HCT116 (cell line): Measurements from ENCODE around the gene FKBP7.

Experiments used
- CEBPB ChIP-seq: IDR thresholded peaks from 2 replicates; pipeline ENCODE4 v1.6.1; 2012; ENCODE audit warnings: low read depth
- CTCF ChIP-seq, 3 experiments: fragments of 200-600 bp in 1 of 3; sonication (generic) in 1 of 3; IDR thresholded peaks in 2 of 3; conservative IDR thresholded peaks in 1 of 3; 2 replicates each; pipeline ENCODE4 v1.5.1; 2012 to 2017; ENCODE audit warnings: low read depth in 2 of 3, low read length in 2 of 3, antibody characterized with exemption in 1 of 3, borderline replicate concordance in 1 of 3, control low read depth in 1 of 3, mild to moderate bottlenecking in 1 of 3, mixed read lengths in 1 of 3, mixed run types in 1 of 3, moderate library complexity in 1 of 3; ENCODE audit not compliant: insufficient read depth in 1 of 3
- EZH2 ChIP-seq: fragments of 200-600 bp; sonication (generic); IDR thresholded peaks from 2 replicates; pipeline ENCODE4 v1.6.1; 2017; ENCODE audit warnings: antibody characterized with exemption, mixed run types
- EZH2phosphoT487 ChIP-seq: fragments of 200-600 bp; IDR thresholded peaks from 2 replicates; pipeline ENCODE4 v1.6.1; 2018; ENCODE audit warnings: antibody characterized with exemption, borderline replicate concordance
- MAX ChIP-seq: IDR thresholded peaks from 2 replicates; pipeline ENCODE4 v1.6.1; 2012
- POLR2A ChIP-seq: IDR thresholded peaks from 2 replicates; pipeline ENCODE4 v1.7.0; 2011; ENCODE audit warnings: borderline replicate concordance; ENCODE audit not compliant: insufficient read depth, insufficient read length; ENCODE audit errors: extremely low read depth
- POLR2AphosphoS5 ChIP-seq: IDR thresholded peaks from 2 replicates; pipeline ENCODE4 v1.6.1; 2011; ENCODE audit warnings: mild to moderate bottlenecking, low read depth, low read length, moderate library complexity
- RAD21 ChIP-seq: IDR thresholded peaks from 2 replicates; pipeline ENCODE4 v1.6.1; 2012; ENCODE audit warnings: low read depth, mild to moderate bottlenecking
- SP1 ChIP-seq: IDR thresholded peaks from 2 replicates; pipeline ENCODE4 v1.6.1; 2012; ENCODE audit warnings: low read depth
- SRF ChIP-seq: IDR thresholded peaks from 2 replicates; pipeline ENCODE4 v1.6.1; 2012; ENCODE audit warnings: low read depth
- YY1 ChIP-seq: IDR thresholded peaks from 2 replicates; pipeline ENCODE4 v1.6.1; 2011; ENCODE audit warnings: low read length, low read depth, moderate library complexity, mild to moderate bottlenecking; ENCODE audit not compliant: insufficient replicate concordance; ENCODE audit errors: extremely low read depth
- ZFX ChIP-seq: fragments of 450-650 bp; IDR thresholded peaks from 2 replicates; pipeline ENCODE4 v1.6.1; 2017
- ZNF274 ChIP-seq: fragments of 200-500 bp; sonication (Bioruptor generic); IDR thresholded peaks from 2 replicates; pipeline ENCODE4 v1.6.1; 2014; ENCODE audit warnings: mild to moderate bottlenecking, low read depth, low read length, inconsistent platforms
- TF ChIP-seq, protein P1 (sequence below): IDR thresholded peaks from 2 replicates; pipeline ENCODE4 v1.6.1; 2012; ENCODE audit warnings: low read depth

DNA sequence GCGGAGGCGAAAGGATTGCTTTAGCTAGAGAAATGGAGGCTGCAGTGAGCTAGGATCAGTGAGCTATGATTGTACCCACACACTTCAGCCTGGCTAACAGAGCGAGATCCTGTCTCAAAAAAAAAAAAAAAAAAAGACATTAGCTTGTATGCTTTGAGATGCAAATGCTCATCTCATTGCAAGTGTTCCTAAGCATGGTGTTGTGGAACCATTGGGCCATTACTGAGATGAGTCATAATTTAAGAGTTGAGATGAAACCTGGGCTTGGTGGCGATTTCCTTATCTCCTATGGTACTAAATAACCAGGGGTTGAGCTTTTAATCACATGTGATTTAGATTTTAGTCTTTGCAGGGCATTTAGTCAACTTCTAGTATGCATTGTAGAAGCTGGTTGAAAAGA is 4.0 kb upstream of the FKBP7 start:
- TF ChIP-seq CTCF (IDR thresholded peaks at IDR 0.05 in 2 of 3, conservative IDR thresholded peaks at IDR 0.05 in 1 of 3; ENCODE audit: borderline replicate concordance in 1 of 3, insufficient read depth in 1 of 3, low read depth in 2 of 3, low read length in 2 of 3) = no peak
- TF ChIP-seq RAD21 = no peak
- TF ChIP-seq MAX = no peak
- TF ChIP-seq POLR2A = no peak
- TF ChIP-seq, protein P1, sequence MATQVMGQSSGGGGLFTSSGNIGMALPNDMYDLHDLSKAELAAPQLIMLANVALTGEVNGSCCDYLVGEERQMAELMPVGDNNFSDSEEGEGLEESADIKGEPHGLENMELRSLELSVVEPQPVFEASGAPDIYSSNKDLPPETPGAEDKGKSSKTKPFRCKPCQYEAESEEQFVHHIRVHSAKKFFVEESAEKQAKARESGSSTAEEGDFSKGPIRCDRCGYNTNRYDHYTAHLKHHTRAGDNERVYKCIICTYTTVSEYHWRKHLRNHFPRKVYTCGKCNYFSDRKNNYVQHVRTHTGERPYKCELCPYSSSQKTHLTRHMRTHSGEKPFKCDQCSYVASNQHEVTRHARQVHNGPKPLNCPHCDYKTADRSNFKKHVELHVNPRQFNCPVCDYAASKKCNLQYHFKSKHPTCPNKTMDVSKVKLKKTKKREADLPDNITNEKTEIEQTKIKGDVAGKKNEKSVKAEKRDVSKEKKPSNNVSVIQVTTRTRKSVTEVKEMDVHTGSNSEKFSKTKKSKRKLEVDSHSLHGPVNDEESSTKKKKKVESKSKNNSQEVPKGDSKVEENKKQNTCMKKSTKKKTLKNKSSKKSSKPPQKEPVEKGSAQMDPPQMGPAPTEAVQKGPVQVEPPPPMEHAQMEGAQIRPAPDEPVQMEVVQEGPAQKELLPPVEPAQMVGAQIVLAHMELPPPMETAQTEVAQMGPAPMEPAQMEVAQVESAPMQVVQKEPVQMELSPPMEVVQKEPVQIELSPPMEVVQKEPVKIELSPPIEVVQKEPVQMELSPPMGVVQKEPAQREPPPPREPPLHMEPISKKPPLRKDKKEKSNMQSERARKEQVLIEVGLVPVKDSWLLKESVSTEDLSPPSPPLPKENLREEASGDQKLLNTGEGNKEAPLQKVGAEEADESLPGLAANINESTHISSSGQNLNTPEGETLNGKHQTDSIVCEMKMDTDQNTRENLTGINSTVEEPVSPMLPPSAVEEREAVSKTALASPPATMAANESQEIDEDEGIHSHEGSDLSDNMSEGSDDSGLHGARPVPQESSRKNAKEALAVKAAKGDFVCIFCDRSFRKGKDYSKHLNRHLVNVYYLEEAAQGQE = no peak
- no peak for TF ChIP-seq ZNF274
- no peak for TF ChIP-seq POLR2AphosphoS5
- no peak for TF ChIP-seq EZH2phosphoT487
- TF ChIP-seq CEBPB = no peak
- TF ChIP-seq SP1 = no peak
- TF ChIP-seq EZH2 = no peak
- no peak for TF ChIP-seq SRF
- no peak for TF ChIP-seq YY1
- no peak for TF ChIP-seq ZFX
